ENCODE measurements around the gene MISP. TPM values are rescaled to one million over a fixed set of nuclear protein-coding genes. Genes with fewer than 3 reads are reported as not detected.

Gene MISP
- total and polyA plus RNA-seq, 2 of the 13 experiments (the other 11 are each of a cell fraction or from before 2014, with no cell fraction given): 0.67 to 1.3 TPM

- TF ChIP-seq GLI4 (CRISPR knock-in tag; IDR thresholded peaks at IDR 0.05; ENCODE audit: borderline replicate concordance) (no peak), ZNF704 (CRISPR knock-in tag; IDR thresholded peaks at IDR 0.05; ENCODE audit: borderline replicate concordance) (no peak), NR2F2 (IDR thresholded peaks at IDR 0.05; ENCODE audit: borderline replicate concordance, low read depth) (peak; percentile 93), ZNF451 (CRISPR knock-in tag; IDR thresholded peaks at IDR 0.05) (no peak), IKZF5 (CRISPR knock-in tag; IDR thresholded peaks at IDR 0.05) (no peak), HOXA9 (CRISPR knock-in tag; IDR thresholded peaks at IDR 0.05; ENCODE audit: borderline replicate concordance) (no peak), NCOR1 (IDR thresholded peaks at IDR 0.05; ENCODE audit: borderline replicate concordance, low read length) (peak; percentile 94), ZNF567 (CRISPR knock-in tag; IDR thresholded peaks at IDR 0.05; ENCODE audit: borderline replicate concordance) (no peak), SP5 (CRISPR knock-in tag; IDR thresholded peaks at IDR 0.05; ENCODE audit: borderline replicate concordance, low read depth) (no peak), THAP7 (CRISPR knock-in tag; IDR thresholded peaks at IDR 0.05) (no peak), TEAD2 (CRISPR knock-in tag; IDR thresholded peaks at IDR 0.05) (no peak), ZNF207 (IDR thresholded peaks at IDR 0.05; ENCODE audit: borderline replicate concordance) (no peak), E2F2 (CRISPR knock-in tag; IDR thresholded peaks at IDR 0.05; ENCODE audit: borderline replicate concordance) (no peak), ZNF512B (CRISPR knock-in tag; IDR thresholded peaks at IDR 0.05; ENCODE audit: borderline replicate concordance) (no peak), NFE2L2 (IDR thresholded peaks at IDR 0.05; ENCODE audit: low read length) (no peak), SMYD3 (CRISPR knock-in tag; IDR thresholded peaks at IDR 0.05) (no peak), NFYC (CRISPR knock-in tag; IDR thresholded peaks at IDR 0.05) (no peak), SOX6 (IDR thresholded peaks at IDR 0.05) (no peak), SOX6 (CRISPR knock-in tag; IDR thresholded peaks at IDR 0.05) (no peak), ZC3H13 (CRISPR knock-in tag; IDR thresholded peaks at IDR 0.05) (no peak), SKI (IDR thresholded peaks at IDR 0.05; ENCODE audit: partially characterized antibody) (peak; percentile 96)
Observed at GRCh38 chr19:726993-727956, 23.6 kb upstream of the MISP start (continued).

All from HepG2 (cell line).